ENCODE results near the gene ALPL.

DNA sequence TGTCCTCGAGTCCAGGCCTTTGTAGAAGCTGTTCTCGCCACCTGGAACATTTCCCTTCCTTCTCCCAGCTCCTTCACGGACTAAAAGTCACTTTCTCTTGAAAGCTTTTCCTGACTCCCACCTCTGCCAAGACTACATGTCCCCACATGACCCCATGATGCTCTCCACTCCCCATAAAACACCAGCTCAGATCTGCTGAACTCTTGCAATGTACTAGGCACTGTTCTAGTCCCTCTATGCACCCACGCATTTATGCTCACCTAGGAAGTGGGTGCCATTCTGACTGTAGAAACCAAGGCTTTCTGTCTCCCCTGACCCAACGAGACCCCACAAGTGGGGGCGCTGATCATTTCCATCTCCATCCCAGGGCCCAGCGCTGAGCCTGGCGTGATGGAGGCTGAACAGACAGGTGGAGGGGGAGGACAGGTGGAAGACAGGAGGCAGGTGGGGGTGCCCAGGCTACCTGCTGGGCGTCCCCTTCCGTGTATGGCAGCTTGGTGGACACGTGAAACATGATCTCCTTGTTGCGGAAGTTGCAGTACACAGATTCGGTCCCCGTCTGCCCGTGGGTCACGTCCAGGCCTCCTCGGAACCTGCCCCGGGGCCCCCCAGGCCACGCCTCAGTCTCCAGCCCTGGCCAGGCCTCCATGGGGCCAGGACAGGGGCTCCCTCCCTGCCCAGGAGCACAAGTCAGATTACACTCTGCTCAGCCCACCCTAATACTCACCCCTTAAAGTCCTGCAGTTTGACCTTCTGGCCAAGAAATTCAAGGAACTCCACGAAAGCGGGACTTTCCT, 102.0 kb downstream of the ALPL start:
- TF ChIP-seq, protein P1, sequence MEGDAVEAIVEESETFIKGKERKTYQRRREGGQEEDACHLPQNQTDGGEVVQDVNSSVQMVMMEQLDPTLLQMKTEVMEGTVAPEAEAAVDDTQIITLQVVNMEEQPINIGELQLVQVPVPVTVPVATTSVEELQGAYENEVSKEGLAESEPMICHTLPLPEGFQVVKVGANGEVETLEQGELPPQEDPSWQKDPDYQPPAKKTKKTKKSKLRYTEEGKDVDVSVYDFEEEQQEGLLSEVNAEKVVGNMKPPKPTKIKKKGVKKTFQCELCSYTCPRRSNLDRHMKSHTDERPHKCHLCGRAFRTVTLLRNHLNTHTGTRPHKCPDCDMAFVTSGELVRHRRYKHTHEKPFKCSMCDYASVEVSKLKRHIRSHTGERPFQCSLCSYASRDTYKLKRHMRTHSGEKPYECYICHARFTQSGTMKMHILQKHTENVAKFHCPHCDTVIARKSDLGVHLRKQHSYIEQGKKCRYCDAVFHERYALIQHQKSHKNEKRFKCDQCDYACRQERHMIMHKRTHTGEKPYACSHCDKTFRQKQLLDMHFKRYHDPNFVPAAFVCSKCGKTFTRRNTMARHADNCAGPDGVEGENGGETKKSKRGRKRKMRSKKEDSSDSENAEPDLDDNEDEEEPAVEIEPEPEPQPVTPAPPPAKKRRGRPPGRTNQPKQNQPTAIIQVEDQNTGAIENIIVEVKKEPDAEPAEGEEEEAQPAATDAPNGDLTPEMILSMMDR (IDR thresholded peaks at IDR 0.05; ENCODE audit: low read depth, low read length), result no peak
- TF ChIP-seq EZH2phosphoT487 (IDR thresholded peaks at IDR 0.05; ENCODE audit: low read depth), result no peak

Data from OCI-LY3 (cell line).